ENCODE results near the gene CTSL.
A peak's percentile ranks its signal among the peaks of the same experiment; 100 is the strongest.

CTSL gene

GRCh38 chr9:87708986-87709728, 16.8 kb upstream of the CTSL start:
- Mint-ChIP-seq H3K27ac (no peak overlapping the region), H3K4me1 (peaks cover 9% of the 10 kb centered on the region), H3K36me3 (no peaks in the 10 kb centered on the region), H3K4me3 (no peak overlapping the region), H3K9me3 (peaks cover 4% of the 10 kb centered on the region)
- ATAC-seq (peak; percentile 32), DNase-seq (ENCODE audit: low spot score in 2 of 2) (no peak)

DNA sequence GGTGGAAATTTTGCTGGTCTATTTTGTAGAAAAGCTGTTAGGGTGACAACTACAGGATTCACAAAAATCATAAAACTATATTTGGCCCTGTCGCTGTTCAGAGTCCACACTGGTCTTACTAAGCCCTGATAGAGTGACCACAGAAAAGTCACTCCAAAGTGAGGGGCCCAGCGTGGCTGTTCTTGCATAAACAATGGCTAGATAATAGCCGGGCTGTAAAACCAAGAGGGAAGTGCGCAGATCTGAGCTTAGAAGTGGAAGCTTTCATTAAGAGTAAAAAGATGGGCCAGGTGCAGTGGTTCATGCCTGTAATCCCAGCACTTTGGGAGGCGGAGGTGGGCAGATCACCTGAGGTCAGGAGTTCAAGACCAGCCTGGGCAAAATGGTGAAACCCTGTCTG, 15.5 kb upstream of the CTSL start:
- no peaks in the 10 kb centered on the region for H3K36me3 Mint-ChIP-seq
- H3K4me3 Mint-ChIP-seq, result no peak overlapping the region
- ATAC-seq (no peak), DNase-seq (ENCODE audit: low spot score in 2 of 2) (peak in 1 of 2 donors; percentile 30)
- no peak overlapping the region for H3K27ac Mint-ChIP-seq
- H3K9me3 Mint-ChIP-seq, result peaks cover 5% of the 10 kb centered on the region
- peaks cover 9% of the 10 kb centered on the region for H3K4me1 Mint-ChIP-seq

GRCh38 chr9:87711857-87712800, 13.8 kb upstream of the CTSL start:
- Mint-ChIP-seq H3K27ac (no peak overlapping the region), H3K36me3 (no peaks in the 10 kb centered on the region), H3K4me3 (no peak overlapping the region), H3K4me1 (peaks cover 9% of the 10 kb centered on the region), H3K9me3 (peaks cover 7% of the 10 kb centered on the region)
- peak in 1 of 2 donors; percentile 17 for DNase-seq (ENCODE audit: low spot score in 2 of 2)
- no peak for ATAC-seq

DNA sequence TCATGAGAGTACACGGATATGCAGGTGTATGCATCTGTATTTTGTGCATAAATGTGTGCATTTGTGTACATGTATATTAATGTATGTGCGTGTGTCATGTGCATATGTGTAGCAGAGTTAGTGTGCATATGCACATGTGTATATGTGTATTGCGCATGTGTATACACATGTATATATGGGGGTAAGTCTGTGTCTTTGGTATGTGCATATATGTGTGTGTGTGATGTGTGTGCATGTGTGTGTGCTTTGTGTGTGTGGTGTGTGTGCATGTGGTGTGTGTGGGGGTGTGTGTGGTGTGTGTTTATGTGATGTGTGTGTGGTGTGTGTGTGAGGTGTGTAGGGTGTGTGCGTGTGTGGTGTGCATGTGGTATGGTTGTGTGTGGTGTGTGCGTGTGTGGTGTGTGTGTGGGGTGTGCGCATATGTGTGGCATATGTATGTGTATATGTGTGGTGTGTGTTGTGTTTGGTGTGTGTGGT, 13.1 kb upstream of the CTSL start:
- H3K4me3 Mint-ChIP-seq, result no peak overlapping the region
- no peaks in the 10 kb centered on the region for H3K36me3 Mint-ChIP-seq
- DNase-seq (ENCODE audit: low spot score in 2 of 2) (peak in 1 of 2 donors; percentile 12), ATAC-seq (no peak)
- peaks cover 9% of the 10 kb centered on the region for H3K4me1 Mint-ChIP-seq
- H3K9me3 Mint-ChIP-seq, result peaks cover 7% of the 10 kb centered on the region
- no peak overlapping the region for H3K27ac Mint-ChIP-seq

GRCh38 chr9:87713278-87713987, 12.5 kb upstream of the CTSL start:
- ATAC-seq (peak; percentile 79), DNase-seq (ENCODE audit: low spot score in 2 of 2) (peak in 1 of 2 donors; percentile 48)
- H3K36me3 Mint-ChIP-seq, result no peaks in the 10 kb centered on the region
- peaks cover 9% of the 10 kb centered on the region for H3K4me1 Mint-ChIP-seq
- no peak overlapping the region for H3K27ac Mint-ChIP-seq
- H3K9me3 Mint-ChIP-seq, result peaks cover 7% of the 10 kb centered on the region
- H3K4me3 Mint-ChIP-seq, result no peak overlapping the region

GRCh38 chr9:87713988-87714330, 12.0 kb upstream of the CTSL start:
- Mint-ChIP-seq H3K36me3 (no peaks in the 10 kb centered on the region), H3K4me3 (no peak overlapping the region), H3K9me3 (peaks cover 7% of the 10 kb centered on the region), H3K4me1 (peaks cover 9% of the 10 kb centered on the region), H3K27ac (no peak overlapping the region)
- ATAC-seq (no peak), DNase-seq (ENCODE audit: low spot score in 2 of 2) (no peak)

- H3K4me3 Mint-ChIP-seq, result no peak overlapping the region
- peaks cover 9% of the 10 kb centered on the region for H3K4me1 Mint-ChIP-seq
- ATAC-seq, result no peak
- H3K9me3 Mint-ChIP-seq, result peaks cover 7% of the 10 kb centered on the region
- no peaks in the 10 kb centered on the region for H3K36me3 Mint-ChIP-seq
- no peak overlapping the region for H3K27ac Mint-ChIP-seq
- DNase-seq (ENCODE audit: low spot score in 2 of 2), result peak in 1 of 2 donors; percentile 13
Observed at GRCh38 chr9:87714819-87715218, 11.1 kb upstream of the CTSL start.

DNA sequence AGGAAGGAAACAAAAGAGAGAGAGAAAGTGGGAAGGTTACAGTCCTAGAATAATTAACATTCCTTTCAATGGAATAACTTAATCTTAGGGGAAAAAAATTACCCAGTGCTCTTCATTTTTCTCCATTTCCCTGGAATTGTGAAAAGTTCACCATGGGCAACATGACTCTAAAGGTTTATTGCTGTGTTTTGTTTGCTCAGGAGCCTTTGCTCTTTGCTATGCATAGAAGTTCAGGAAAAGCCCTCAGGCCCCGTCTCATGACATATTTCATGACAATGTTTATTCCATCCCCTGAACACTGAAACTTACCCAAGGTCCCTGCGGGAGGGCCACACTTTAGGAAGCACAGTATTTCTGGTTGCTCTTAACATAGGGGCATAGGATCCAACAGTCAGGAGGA, 9.8 kb upstream of the CTSL start:
- Mint-ChIP-seq H3K9me3 (peaks cover 7% of the 10 kb centered on the region), H3K27ac (no peak overlapping the region), H3K36me3 (no peaks in the 10 kb centered on the region), H3K4me3 (no peak overlapping the region), H3K4me1 (peaks cover 9% of the 10 kb centered on the region)
- peak in 1 of 2 donors; percentile 8 for DNase-seq (ENCODE audit: low spot score in 2 of 2)
- no peak for ATAC-seq

GRCh38 chr9:87717456-87717855, 8.5 kb upstream of the CTSL start:
- Mint-ChIP-seq H3K27ac (no peak overlapping the region), H3K36me3 (no peaks in the 10 kb centered on the region), H3K4me1 (peaks cover 9% of the 10 kb centered on the region), H3K9me3 (peaks cover 7% of the 10 kb centered on the region), H3K4me3 (no peak overlapping the region)
- ATAC-seq (peak; percentile 9), DNase-seq (ENCODE audit: low spot score in 2 of 2) (no peak)

GRCh38 chr9:87718231-87718630, 7.7 kb upstream of the CTSL start:
- H3K9me3 Mint-ChIP-seq, result peaks cover 2% of the 10 kb centered on the region
- H3K27ac Mint-ChIP-seq, result no peak overlapping the region
- peaks cover 2% of the 10 kb centered on the region for H3K4me1 Mint-ChIP-seq
- no peak overlapping the region for H3K4me3 Mint-ChIP-seq
- no peaks in the 10 kb centered on the region for H3K36me3 Mint-ChIP-seq
- ATAC-seq (no peak), DNase-seq (ENCODE audit: low spot score in 2 of 2) (no peak)

GRCh38 chr9:87718852-87719612, 6.9 kb upstream of the CTSL start:
- no peaks in the 10 kb centered on the region for H3K36me3 Mint-ChIP-seq

GRCh38 chr9:87720173-87720572, 5.7 kb upstream of the CTSL start:
- DNase-seq (ENCODE audit: low spot score in 2 of 2), result no peak
- no peaks in the 10 kb centered on the region for H3K4me1 Mint-ChIP-seq
- no peak for ATAC-seq
- no peak overlapping the region for H3K4me3 Mint-ChIP-seq
- peaks cover 2% of the 10 kb centered on the region for H3K9me3 Mint-ChIP-seq
- no peaks in the 10 kb centered on the region for H3K36me3 Mint-ChIP-seq
- no peak overlapping the region for H3K27ac Mint-ChIP-seq

More at GRCh38 chr9:87718852-87719612, 6.9 kb upstream of the CTSL start:
- H3K4me3 Mint-ChIP-seq, result no peak overlapping the region
- DNase-seq (ENCODE audit: low spot score in 2 of 2) (no peak), ATAC-seq (no peak)
- H3K27ac Mint-ChIP-seq, result no peak overlapping the region
- peaks cover 2% of the 10 kb centered on the region for H3K9me3 Mint-ChIP-seq
- H3K4me1 Mint-ChIP-seq, result no peaks in the 10 kb centered on the region

- H3K36me3 Mint-ChIP-seq, result no peaks in the 10 kb centered on the region
- H3K4me3 Mint-ChIP-seq, result no peak overlapping the region
- H3K27ac Mint-ChIP-seq, result no peak overlapping the region
- DNase-seq (ENCODE audit: low spot score in 2 of 2) (no peak), ATAC-seq (no peak)
- H3K9me3 Mint-ChIP-seq, result no peaks in the 10 kb centered on the region
- H3K4me1 Mint-ChIP-seq, result no peaks in the 10 kb centered on the region
Observed at GRCh38 chr9:87722393-87723088, 3.4 kb upstream of the CTSL start.

DNA sequence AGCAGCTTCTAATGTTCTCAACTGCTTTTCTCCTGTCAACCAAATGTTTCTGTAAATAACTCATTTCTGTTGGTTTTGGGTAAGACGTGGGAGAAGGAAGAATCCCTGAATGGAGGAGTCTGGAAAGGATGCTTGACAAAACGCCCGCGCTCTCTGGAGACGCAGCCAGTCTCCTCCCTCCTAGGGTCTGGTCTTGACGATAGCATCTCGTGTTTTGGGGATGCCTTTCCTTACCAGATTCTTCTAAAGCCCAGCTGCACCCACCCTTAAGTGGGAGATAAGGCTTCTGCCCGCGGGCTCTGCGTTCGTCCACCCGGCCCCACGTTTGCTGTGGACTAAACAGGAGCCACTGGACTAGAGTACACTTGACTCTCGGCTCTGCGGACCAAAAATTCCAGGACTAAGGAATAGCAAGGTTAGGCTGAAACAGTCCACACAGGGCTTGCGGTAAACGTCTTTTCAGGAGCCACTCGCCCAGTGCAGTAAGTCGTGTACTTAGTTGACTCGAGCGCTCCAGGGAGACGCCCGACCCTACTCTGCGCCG, 491 bp upstream of the CTSL start:
- Mint-ChIP-seq H3K9me3 (no peaks in the 10 kb centered on the region), H3K4me1 (no peaks in the 10 kb centered on the region), H3K36me3 (no peaks in the 10 kb centered on the region), H3K27ac (no peak overlapping the region), H3K4me3 (peak overlapping the region; percentile 59)
- ATAC-seq, result no peak
- DNase-seq (ENCODE audit: low spot score in 2 of 2), result no peak

Data from stimulated activated effector memory CD8-positive, alpha-beta T cell treated with anti-CD3 and anti-CD28 coated beads, Interleukin-12 subunit alpha, Interleukin-12 subunit beta, amount 100 ng/mL, for 72 hours (primary cell).